ENCODE measurements around the gene RABGAP1L.

DNA sequence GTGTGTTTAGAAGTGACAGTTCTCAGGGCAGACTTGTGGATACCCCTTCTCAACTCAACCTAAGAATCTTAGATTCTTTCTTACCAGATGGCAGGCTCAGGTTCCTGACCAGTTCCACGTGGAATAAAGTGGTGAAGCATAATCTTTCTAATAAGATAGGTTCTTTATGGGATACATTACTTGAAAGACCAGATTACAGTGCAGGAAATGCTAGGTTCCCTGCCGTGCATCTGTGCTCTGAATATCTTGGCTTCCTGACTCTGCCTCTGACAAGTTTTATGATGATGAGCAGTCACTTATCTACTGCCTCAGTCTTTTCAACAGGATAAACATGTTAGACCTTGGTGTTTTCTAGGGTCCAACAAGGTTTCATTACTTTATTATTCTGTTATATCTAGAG is 632.5 kb downstream of the RABGAP1L start:
- TF ChIP-seq CTCF (conservative IDR thresholded peaks at IDR 0.05) = no peak
- TF ChIP-seq ZFX (IDR thresholded peaks at IDR 0.05) = no peak

Data from C4-2B (cell line).